Keratinocyte (primary cell): ENCODE measurements around the gene DNM2. TPM values are rescaled to one million over a fixed set of nuclear protein-coding genes. Genes with fewer than 3 reads are reported as not detected.
A peak's percentile ranks its signal among the peaks of the same experiment; 100 is the strongest.

Experiments
- DNase-seq: peaks from one replicate; pipeline ENCODE4 v3.0.0-alpha.2; 2011; ENCODE audit warnings: low read depth, missing footprints, low spot score
- FAIRE-seq: peaks from 2 replicates; lab custom pipeline; 2011; peaks lifted over from hg19 to GRCh38; lab: Jason Lieb, UNC
- H2AFZ ChIP-seq: 2 replicates; pipeline ENCODE4 v1.6.0; 2012; ENCODE audit warnings: low read length, control low read depth, inconsistent platforms; ENCODE audit not compliant: control insufficient read depth
- H3K27ac ChIP-seq: 2 replicates; pipeline ENCODE4 v1.5.1; 2011; ENCODE audit warnings: low read length; ENCODE audit not compliant: control insufficient read depth, insufficient read depth
- H3K27me3 ChIP-seq: 3 replicates; pipeline ENCODE4 v1.6.0; 2011; ENCODE audit warnings: low read length; ENCODE audit not compliant: control insufficient read depth, insufficient read depth; ENCODE audit errors: extremely low read depth
- H3K36me3 ChIP-seq, 2 experiments: 2 replicates in 1 of 2; 3 replicates in 1 of 2; pipeline ENCODE4 v1.5.1; 2011; ENCODE audit warnings: low read length in 2 of 2, mild to moderate bottlenecking in 1 of 2; ENCODE audit not compliant: control insufficient read depth in 2 of 2, insufficient read depth in 2 of 2; ENCODE audit errors: extremely low read depth in 1 of 2
- H3K4me1 ChIP-seq: 3 replicates; pipeline ENCODE4 v1.5.1; 2011; ENCODE audit warnings: low read length; ENCODE audit not compliant: control insufficient read depth, insufficient read depth; ENCODE audit errors: extremely low read depth
- H3K4me2 ChIP-seq: 3 replicates; pipeline ENCODE4 v1.6.0; 2011; ENCODE audit warnings: low read depth, low read length; ENCODE audit not compliant: control insufficient read depth, insufficient read depth; ENCODE audit errors: extremely low read depth
- H3K4me3 ChIP-seq, 3 experiments: fragments of 200-600 bp in 1 of 3; sonication (generic) in 1 of 3; 2 replicates in 2 of 3; 3 replicates in 1 of 3; pipeline ENCODE4 v1.5.1; 2011 to 2016; ENCODE audit warnings: low read length in 3 of 3, mild to moderate bottlenecking in 3 of 3, control low read depth in 2 of 3, inconsistent platforms in 1 of 3, low read depth in 1 of 3, mixed read lengths in 1 of 3, mixed run types in 1 of 3, moderate library complexity in 1 of 3; ENCODE audit not compliant: control insufficient read depth in 2 of 3, insufficient read depth in 2 of 3; ENCODE audit errors: extremely low read depth in 1 of 3
- H3K79me2 ChIP-seq: 2 replicates; pipeline ENCODE4 v1.6.0; 2012; ENCODE audit warnings: low read length; ENCODE audit not compliant: control insufficient read depth, insufficient read depth
- H3K9ac ChIP-seq: 3 replicates; pipeline ENCODE4 v1.6.0; 2011; ENCODE audit warnings: low read length; ENCODE audit not compliant: control insufficient read depth, insufficient read depth; ENCODE audit errors: extremely low read depth
- H3K9me1 ChIP-seq: 3 replicates; pipeline ENCODE4 v1.6.0; 2011; ENCODE audit warnings: low read length; ENCODE audit not compliant: control insufficient read depth, insufficient read depth; ENCODE audit errors: extremely low read depth
- H3K9me3 ChIP-seq: 2 replicates; pipeline ENCODE4 v1.5.1; 2012; ENCODE audit warnings: low read depth, low read length; ENCODE audit not compliant: control insufficient read depth
- H4K20me1 ChIP-seq: 3 replicates; pipeline ENCODE4 v1.6.0; 2011; ENCODE audit warnings: low read length; ENCODE audit not compliant: control insufficient read depth, insufficient read depth; ENCODE audit errors: extremely low read depth
- EZH2 ChIP-seq: IDR thresholded peaks from one replicate; pipeline ENCODE4 v1.6.1; 2012; ENCODE audit warnings: inconsistent platforms, mild to moderate bottlenecking, low read length, moderate library complexity
- dilution Hi-C: fragments of 300-500 bp; cut with MboI; formaldehyde crosslinking; loops from one replicate; pipeline ENCODE4 v1.7.0; 2020; ENCODE audit warnings: low sequenced_read_pairs; ENCODE audit not compliant: extremely low pct_ligation_motif_present
- polyA plus RNA-seq, 5 experiments: library from polyadenylated mRNA; depleted of rRNA in 3 of 5; stranded (reverse) in 3 of 5; stranded (forward) in 1 of 5; unstranded in 1 of 5; fragments of >200 nt; gene quantifications; 1 replicate in 1 of 5; 2 replicates in 3 of 5; 3 replicates in 1 of 5; pipeline versions ENCODE4 v1.2.1 to v1.2.3, GENCODE V29; 2011 to 2012; ENCODE audit warnings: missing spikeins in 2 of 5, low read depth in 1 of 5, low replicate concordance in 1 of 5
- TF ChIP-seq, protein P1 (sequence below), 3 experiments: IDR thresholded peaks in 1 of 3; conservative IDR thresholded peaks in 1 of 3; optimal IDR thresholded peaks in 1 of 3; 2 replicates in 2 of 3; 3 replicates in 1 of 3; pipeline versions ENCODE3 to v1.5.1; 2011; ENCODE audit warnings: low read length in 3 of 3, mild to moderate bottlenecking in 3 of 3, moderate library complexity in 2 of 3, control low read depth in 1 of 3, inconsistent platforms in 1 of 3; ENCODE audit not compliant: insufficient read depth in 2 of 3; ENCODE audit errors: extremely low read depth in 1 of 3

DNM2 gene
- polyA plus RNA-seq, 1 donor (not counting 4 experiments of a cell fraction or from before 2014, with no cell fraction given): 60.1 TPM

DNA sequence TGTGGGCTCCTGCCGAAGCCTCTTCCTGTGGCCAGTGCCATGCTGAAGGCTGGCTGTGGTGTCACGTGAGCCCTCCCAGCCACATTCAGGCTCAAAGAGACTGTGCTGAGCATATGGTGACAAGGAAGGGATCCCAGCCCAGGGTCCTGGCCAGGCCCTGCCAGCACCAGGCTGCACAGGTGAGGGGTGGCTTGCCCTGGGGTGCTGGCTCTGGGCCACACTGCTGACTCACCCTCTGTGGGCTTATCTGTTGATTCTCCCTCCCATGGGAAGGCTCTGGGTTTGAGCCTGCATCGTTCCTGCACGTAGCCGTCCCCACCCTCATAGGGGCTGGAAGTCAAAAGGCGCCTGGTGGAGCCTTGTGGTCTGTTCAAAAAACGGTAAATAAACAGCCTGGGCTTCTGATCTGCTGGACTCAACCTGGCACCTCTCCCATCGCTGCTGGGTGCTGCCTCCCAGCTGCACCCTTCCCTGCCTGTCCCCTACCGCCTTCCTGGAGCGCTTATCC lies 31.1 kb downstream of the DNM2 start:
- TF ChIP-seq EZH2: no peak
- TF ChIP-seq, protein P1, sequence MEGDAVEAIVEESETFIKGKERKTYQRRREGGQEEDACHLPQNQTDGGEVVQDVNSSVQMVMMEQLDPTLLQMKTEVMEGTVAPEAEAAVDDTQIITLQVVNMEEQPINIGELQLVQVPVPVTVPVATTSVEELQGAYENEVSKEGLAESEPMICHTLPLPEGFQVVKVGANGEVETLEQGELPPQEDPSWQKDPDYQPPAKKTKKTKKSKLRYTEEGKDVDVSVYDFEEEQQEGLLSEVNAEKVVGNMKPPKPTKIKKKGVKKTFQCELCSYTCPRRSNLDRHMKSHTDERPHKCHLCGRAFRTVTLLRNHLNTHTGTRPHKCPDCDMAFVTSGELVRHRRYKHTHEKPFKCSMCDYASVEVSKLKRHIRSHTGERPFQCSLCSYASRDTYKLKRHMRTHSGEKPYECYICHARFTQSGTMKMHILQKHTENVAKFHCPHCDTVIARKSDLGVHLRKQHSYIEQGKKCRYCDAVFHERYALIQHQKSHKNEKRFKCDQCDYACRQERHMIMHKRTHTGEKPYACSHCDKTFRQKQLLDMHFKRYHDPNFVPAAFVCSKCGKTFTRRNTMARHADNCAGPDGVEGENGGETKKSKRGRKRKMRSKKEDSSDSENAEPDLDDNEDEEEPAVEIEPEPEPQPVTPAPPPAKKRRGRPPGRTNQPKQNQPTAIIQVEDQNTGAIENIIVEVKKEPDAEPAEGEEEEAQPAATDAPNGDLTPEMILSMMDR (optimal IDR thresholded peaks at IDR 0.05 in 1 of 3, IDR thresholded peaks at IDR 0.05 in 1 of 3, conservative IDR thresholded peaks at IDR 0.05 in 1 of 3; ENCODE audit: extremely low read depth in 1 of 3, insufficient read depth in 2 of 3, low read length in 3 of 3): no peak
- Histone ChIP-seq H3K79me2 (peaks cover 78% of the 10 kb centered on the region), H3K27me3 (no peaks in the 10 kb centered on the region), H4K20me1 (peaks cover 34% of the 10 kb centered on the region), H3K9ac (peak overlapping the region; percentile 55), H3K27ac (peak overlapping the region; percentile 63), H3K4me2 (peak overlapping the region; percentile 68), H3K4me3 (peak overlapping the region in 1 of 3 experiments; percentile 9), H2AFZ (no peak overlapping the region), H3K9me3 (no peaks in the 10 kb centered on the region), H3K36me3 (peaks cover 0 to 1% of the 10 kb centered on the region in 2 experiments), H3K4me1 (peaks cover 54% of the 10 kb centered on the region), H3K9me1 (peaks cover 10% of the 10 kb centered on the region)
- FAIRE-seq (peak; percentile 46), DNase-seq (peak; percentile 40)
- dilution Hi-C loops: no loop called here

DNA sequence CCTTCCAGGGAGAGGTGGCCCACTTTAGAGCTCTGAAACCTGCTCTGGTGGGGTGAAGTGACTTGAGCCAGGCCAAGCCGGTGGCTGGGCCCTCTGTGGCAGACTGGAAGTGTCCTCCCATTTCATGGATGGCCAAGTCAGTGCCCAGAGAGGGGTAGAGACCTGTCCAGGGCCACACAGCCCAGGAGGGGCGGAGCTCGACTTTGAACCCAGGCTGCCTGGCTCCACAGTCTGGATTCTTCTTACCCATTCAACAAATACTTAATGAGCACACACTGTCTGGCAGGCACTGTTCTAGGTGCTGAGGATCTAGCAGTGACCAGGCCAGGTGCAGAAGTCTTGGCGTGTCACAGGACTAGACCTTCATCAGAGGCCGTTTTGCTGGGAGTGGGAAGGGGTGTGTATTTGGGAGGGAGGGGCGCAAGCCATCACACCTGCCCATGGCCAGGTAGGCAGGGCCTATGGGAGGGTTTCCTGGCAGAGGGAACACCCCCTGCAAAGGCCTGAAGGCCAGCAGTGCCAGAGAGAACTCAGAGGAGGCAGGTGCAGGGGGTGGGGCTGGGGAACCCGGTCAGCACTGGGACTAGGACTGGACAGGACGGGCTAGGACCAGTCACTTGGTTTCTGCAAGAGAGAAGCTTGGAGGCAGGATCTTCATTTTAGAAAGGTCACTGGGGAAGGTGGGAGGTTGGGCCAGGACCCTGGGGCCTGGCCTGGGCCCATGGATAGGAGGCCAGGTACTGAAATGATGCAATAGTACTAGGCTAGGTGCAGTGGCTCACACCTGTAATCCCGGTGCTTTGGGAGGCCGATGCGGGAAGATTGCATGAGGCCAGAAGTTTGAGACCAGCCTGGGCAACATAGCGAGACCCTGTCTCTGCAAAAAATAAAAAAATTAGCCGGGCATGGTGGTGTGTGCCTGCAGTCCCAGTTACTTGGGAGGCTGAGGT lies 31.8 kb downstream of the DNM2 start:
- peaks cover under 1 to 1% of the 10 kb centered on the region in 2 experiments for H3K36me3 ChIP-seq
- H3K9me3 ChIP-seq: no peaks in the 10 kb centered on the region
- no peak overlapping the region for H2AFZ ChIP-seq
- H3K4me2 ChIP-seq: peak overlapping the region; percentile 68
- H3K9ac ChIP-seq: peak overlapping the region; percentile 55
- FAIRE-seq (no peak), DNase-seq (no peak)
- dilution Hi-C loops: no loop called here
- H3K9me1 ChIP-seq: peaks cover 10% of the 10 kb centered on the region
- H3K4me3 ChIP-seq: peak overlapping the region in 1 of 3 experiments; percentile 9
- peaks cover 26% of the 10 kb centered on the region for H4K20me1 ChIP-seq
- H3K27ac ChIP-seq: peak overlapping the region; percentile 63
- peaks cover 51% of the 10 kb centered on the region for H3K4me1 ChIP-seq
- H3K79me2 ChIP-seq: peaks cover 76% of the 10 kb centered on the region
- TF ChIP-seq, protein P1 (optimal IDR thresholded peaks at IDR 0.05 in 1 of 3, IDR thresholded peaks at IDR 0.05 in 1 of 3, conservative IDR thresholded peaks at IDR 0.05 in 1 of 3; ENCODE audit: extremely low read depth in 1 of 3, insufficient read depth in 2 of 3, low read length in 3 of 3): no peak
- no peak for TF ChIP-seq EZH2
- H3K27me3 ChIP-seq: no peaks in the 10 kb centered on the region
